Neural cell (in vitro differentiated cells): ENCODE data around the gene BTBD16. TPM values are rescaled to one million over a fixed set of nuclear protein-coding genes. Genes with fewer than 3 reads are reported as not detected.

Experiments
- H2AFZ ChIP-seq: fragments of 200-600, 300-800 bp; sonication (generic), shearing (Covaris generic); 2 replicates; pipeline ENCODE4 v1.6.0; 2014; ENCODE audit warnings: low read depth, mild to moderate bottlenecking, antibody characterized with exemption, low read length, moderate library complexity
- H3F3A ChIP-seq: fragments of 200-600 bp; shearing (Covaris generic); 2 replicates; pipeline ENCODE4 v1.6.1; 2016; ENCODE audit warnings: mild to moderate bottlenecking, moderate library complexity, mixed read lengths, antibody characterized with exemption, low read length; ENCODE audit not compliant: insufficient read depth, poor library complexity, severe bottlenecking
- H3K27ac ChIP-seq: fragments of 200-600, 300-800 bp; sonication (generic), shearing (Covaris generic); 2 replicates; pipeline ENCODE4 v1.5.1; 2014; ENCODE audit warnings: mild to moderate bottlenecking, low read length, moderate library complexity
- H3K27me3 ChIP-seq: fragments of 300-800, 200-600 bp; sonication (generic), shearing (Covaris generic); 2 replicates; pipeline ENCODE4 v1.6.0; 2014; ENCODE audit warnings: mild to moderate bottlenecking, low read depth, low read length, moderate library complexity; ENCODE audit not compliant: insufficient read depth
- H3K36me3 ChIP-seq: fragments of 300-800, 200-600 bp; sonication (generic), shearing (Covaris generic); 2 replicates; pipeline ENCODE4 v1.5.1; 2014; ENCODE audit warnings: mild to moderate bottlenecking, antibody characterized with exemption, low read length, moderate library complexity; ENCODE audit not compliant: insufficient read depth
- H3K4me2 ChIP-seq: fragments of 300-800, 200-600 bp; sonication (generic), shearing (Covaris generic); 2 replicates; pipeline ENCODE4 v1.6.0; 2014; ENCODE audit warnings: mild to moderate bottlenecking, low read length
- H3K4me3 ChIP-seq: fragments of 300-800, 200-600 bp; sonication (generic), shearing (Covaris generic); 2 replicates; pipeline ENCODE4 v1.5.1; 2014; ENCODE audit warnings: mild to moderate bottlenecking, low read length, moderate library complexity
- H3K79me2 ChIP-seq: fragments of 200-600 bp; shearing (Covaris generic); replicated peaks from 2 replicates; pipeline ENCODE4 v1.6.0; 2014; ENCODE audit warnings: mild to moderate bottlenecking, low read length, moderate library complexity; ENCODE audit not compliant: insufficient read depth
- H3K9ac ChIP-seq: fragments of 300-800, 200-600 bp; sonication (generic), shearing (Covaris generic); 2 replicates; pipeline ENCODE4 v1.6.1; 2016; ENCODE audit warnings: mild to moderate bottlenecking, low read length, mixed read lengths
- H3K9me2 ChIP-seq: fragments of 200-600 bp; shearing (Covaris generic); 2 replicates; pipeline ENCODE4 v1.6.1; 2016; ENCODE audit warnings: mild to moderate bottlenecking, low read length, mixed read lengths; ENCODE audit not compliant: insufficient read depth
- H3K9me3 ChIP-seq: fragments of 200-600, 300-800 bp; sonication (generic), shearing (Covaris generic); 2 replicates; pipeline ENCODE4 v1.6.1; 2016; ENCODE audit warnings: mild to moderate bottlenecking, mixed run types, low read length, moderate library complexity, mixed read lengths
- H4K20me1 ChIP-seq: fragments of 200-600 bp; shearing (Covaris generic); 2 replicates; pipeline ENCODE4 v1.6.1; 2016; ENCODE audit warnings: mild to moderate bottlenecking, mixed run types; ENCODE audit not compliant: insufficient read depth
- CTCF ChIP-seq: fragments of 450-650 bp; IDR thresholded peaks from 2 replicates; pipeline ENCODE4 v1.5.1; 2014; ENCODE audit warnings: antibody characterized with exemption, mild to moderate bottlenecking, moderate library complexity; ENCODE audit not compliant: poor library complexity, severe bottlenecking
- EP300 ChIP-seq: fragments of 450-650 bp; conservative IDR thresholded peaks from 2 replicates; pipeline ENCODE4 v1.6.1; 2014; ENCODE audit warnings: antibody characterized with exemption, mild to moderate bottlenecking, moderate library complexity; ENCODE audit not compliant: poor library complexity, severe bottlenecking
- EZH2 ChIP-seq: fragments of 200-600, 300-800 bp; shearing (Covaris generic), sonication (generic); IDR thresholded peaks from 2 replicates; pipeline ENCODE4 v1.6.1; 2014; ENCODE audit warnings: antibody characterized with exemption, low read length, borderline replicate concordance, mild to moderate bottlenecking; ENCODE audit not compliant: insufficient read depth, poor library complexity, severe bottlenecking
- MXI1 ChIP-seq: fragments of 450-650 bp; conservative IDR thresholded peaks from 2 replicates; pipeline ENCODE4 v1.6.1; 2014; ENCODE audit warnings: antibody characterized with exemption, mild to moderate bottlenecking; ENCODE audit not compliant: poor library complexity, severe bottlenecking
- POLR2AphosphoS5 ChIP-seq: IDR thresholded peaks from 2 replicates; pipeline ENCODE4 v1.6.1; 2012
- RAD21 ChIP-seq: fragments of 450-650 bp; conservative IDR thresholded peaks from 2 replicates; pipeline ENCODE4 v1.6.1; 2014; ENCODE audit warnings: antibody characterized with exemption, mild to moderate bottlenecking, moderate library complexity
- REST ChIP-seq: IDR thresholded peaks from 2 replicates; pipeline ENCODE4 v1.6.1; 2012; ENCODE audit warnings: borderline replicate concordance
- SMC3 ChIP-seq: fragments of 450-650 bp; conservative IDR thresholded peaks from 2 replicates; pipeline ENCODE4 v1.6.1; 2014; ENCODE audit warnings: antibody characterized with exemption, mild to moderate bottlenecking, moderate library complexity; ENCODE audit not compliant: poor library complexity
- TAF1 ChIP-seq: IDR thresholded peaks from 2 replicates; pipeline ENCODE4 v1.6.1; 2012; ENCODE audit warnings: low read depth
- polyA plus RNA-seq: library from polyadenylated mRNA; depleted of rRNA; stranded (reverse); fragments of >200 nt; gene quantifications from 2 replicates; pipeline ENCODE4 v1.2.3, GENCODE V29; 2014

The BTBD16 gene
- polyA plus RNA-seq, 1 donor from 2014 or later, result not detected

DNA sequence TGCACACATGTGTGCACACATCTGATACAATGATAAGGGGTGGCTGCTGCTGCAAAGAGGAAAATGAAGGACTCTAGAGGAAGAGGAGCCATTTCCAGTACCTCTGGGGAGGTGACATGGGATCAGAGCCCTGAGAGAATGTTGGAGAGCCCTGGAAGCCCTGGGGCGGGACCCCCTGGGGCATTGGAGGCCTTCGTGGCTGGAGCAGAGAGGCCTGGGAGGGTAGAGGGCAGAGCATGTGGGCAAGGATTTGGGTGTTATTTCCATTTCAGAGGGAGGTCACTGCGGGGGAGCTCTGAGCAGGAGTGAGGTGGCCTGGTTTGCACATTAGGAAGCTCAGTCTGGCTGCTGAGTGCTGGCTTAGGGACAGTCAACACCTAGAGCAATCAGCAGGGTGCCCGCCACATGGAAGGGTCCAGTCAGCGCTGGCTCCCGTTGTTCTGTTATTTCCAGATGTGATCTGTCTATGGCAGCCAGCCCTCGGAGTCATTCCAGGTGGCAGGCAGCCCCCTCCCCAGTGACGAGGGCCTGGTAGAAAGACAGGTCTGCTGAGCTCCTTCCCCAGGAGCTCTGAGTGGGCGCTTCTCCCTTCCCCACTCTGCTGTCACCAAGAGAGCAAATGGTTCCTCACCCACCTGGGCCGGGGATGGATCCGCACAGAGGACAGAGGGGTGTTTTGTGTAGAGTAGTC lies 24.1 kb upstream of the BTBD16 start:
- Histone ChIP-seq H2AFZ (no peak overlapping the region), H3F3A (no peaks in the 10 kb centered on the region), H4K20me1 (no peaks in the 10 kb centered on the region), H3K36me3 (no peaks in the 10 kb centered on the region), H3K4me3 (no peak overlapping the region), H3K9ac (no peak overlapping the region), H3K27ac (no peak overlapping the region), H3K79me2 (no peaks in the 10 kb centered on the region), H3K9me2 (no peaks in the 10 kb centered on the region), H3K9me3 (no peaks in the 10 kb centered on the region), H3K27me3 (no peaks in the 10 kb centered on the region), H3K4me2 (no peak overlapping the region)
- TF ChIP-seq TAF1 (no peak), RAD21 (no peak), SMC3 (no peak), EP300 (no peak), MXI1 (no peak), POLR2AphosphoS5 (no peak), REST (no peak)

DNA sequence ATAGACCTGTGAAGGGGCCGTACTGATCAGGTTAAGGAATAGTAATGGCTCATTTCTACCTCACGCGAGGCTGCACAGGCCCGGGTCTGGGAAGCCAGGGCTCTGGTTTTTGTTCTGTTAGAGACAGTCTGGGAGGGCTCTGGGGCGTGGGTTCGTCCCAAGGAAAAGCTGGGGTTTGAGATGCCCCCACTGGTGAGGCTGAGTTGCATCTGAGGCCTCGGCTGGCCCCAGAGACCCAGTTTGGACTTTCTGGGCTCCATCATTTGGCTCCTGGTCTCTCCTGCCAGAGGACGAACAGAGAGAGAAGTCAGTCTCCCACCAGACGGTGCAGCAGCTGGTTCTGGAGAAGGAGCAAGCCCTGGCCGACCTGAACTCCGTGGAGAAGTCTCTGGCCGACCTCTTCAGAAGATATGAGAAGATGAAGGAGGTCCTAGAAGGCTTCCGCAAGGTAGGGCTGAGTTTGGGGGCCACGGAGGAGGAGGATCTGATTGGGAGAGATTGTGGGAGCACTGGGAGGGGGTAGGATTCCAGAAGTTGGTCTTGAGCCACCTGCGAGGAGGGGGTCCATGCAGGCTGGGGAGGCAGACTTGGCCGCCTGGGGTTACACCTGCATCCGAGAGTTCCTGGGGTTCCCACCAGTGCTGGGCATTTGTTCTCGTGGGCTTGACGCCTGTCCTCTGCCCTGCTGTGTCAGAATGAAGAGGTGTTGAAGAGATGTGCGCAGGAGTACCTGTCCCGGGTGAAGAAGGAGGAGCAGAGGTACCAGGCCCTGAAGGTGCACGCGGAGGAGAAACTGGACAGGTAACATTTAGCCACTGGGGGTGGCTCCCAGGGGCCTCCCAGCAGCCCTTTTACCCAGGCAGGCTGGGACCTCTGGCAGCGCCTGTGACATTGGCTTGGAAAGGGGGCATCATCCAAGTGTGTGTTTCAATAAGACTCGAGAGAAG lies 22.5 kb upstream of the BTBD16 start:
- Histone ChIP-seq H3K9ac (no peak overlapping the region), H3K9me3 (no peaks in the 10 kb centered on the region), H3K79me2 (no peaks in the 10 kb centered on the region), H3K4me2 (no peak overlapping the region), H3K9me2 (no peaks in the 10 kb centered on the region), H3F3A (no peaks in the 10 kb centered on the region), H3K27me3 (no peaks in the 10 kb centered on the region), H3K4me3 (no peak overlapping the region), H3K36me3 (no peaks in the 10 kb centered on the region), H3K27ac (no peak overlapping the region), H2AFZ (no peak overlapping the region), H4K20me1 (no peaks in the 10 kb centered on the region)
- no peak for TF ChIP-seq EP300
- TF ChIP-seq POLR2AphosphoS5, result no peak
- TF ChIP-seq MXI1, result no peak
- TF ChIP-seq REST, result no peak
- TF ChIP-seq EZH2, result no peak
- TF ChIP-seq CTCF, result no peak
- TF ChIP-seq SMC3, result no peak
